H1 (cell line): ENCODE measurements around the gene BUD13. TPM values are rescaled to one million over a fixed set of nuclear protein-coding genes. Genes with fewer than 3 reads are reported as not detected.

Experiments
- CTCF ChIA-PET: fragments of 300-600 bp; sonication (Branson Sonifier 250); formaldehyde crosslinking; loops from one replicate; lab custom pipeline; 2021; ENCODE audit not compliant: partially characterized antibody; lab: Charles Lee
- POLR2A ChIA-PET: fragments of 300-600 bp; sonication (Branson Sonifier 250); formaldehyde crosslinking; loops from one replicate; lab custom pipeline; 2021; ENCODE audit warnings: inconsistent platforms; ENCODE audit not compliant: partially characterized antibody; lab: Charles Lee
- DNase-seq, 2 experiments: peaks; one replicate each; pipeline versions ENCODE4 v3.0.0 to v3.0.0-alpha.2; 2010 to 2022; ENCODE audit warnings: low spot score in 2 of 2, low read depth in 1 of 2, mixed read lengths in 1 of 2
- FAIRE-seq: peaks from 2 replicates; lab custom pipeline; 2011; peaks lifted over from hg19 to GRCh38; lab: Jason Lieb, UNC
- H2AFZ ChIP-seq: 2 replicates; pipeline ENCODE4 v1.8.1; 2012; ENCODE audit warnings: low read length, inconsistent platforms
- H2AK5ac ChIP-seq: 2 replicates; pipeline ENCODE4 v1.6.1; 2013; ENCODE audit warnings: low read depth, low read length
- H2BK120ac ChIP-seq: replicated peaks from 2 replicates; pipeline ENCODE3; 2013; ENCODE audit warnings: low read depth, low read length, inconsistent platforms
- H2BK12ac ChIP-seq: 2 replicates; pipeline ENCODE4 v1.6.1; 2013; ENCODE audit warnings: low read depth, low read length
- H2BK15ac ChIP-seq: 2 replicates; pipeline ENCODE4 v1.6.1; 2013; ENCODE audit warnings: low read length
- H2BK20ac ChIP-seq: 2 replicates; pipeline ENCODE4 v1.6.1; 2013; ENCODE audit warnings: low read length
- H2BK5ac ChIP-seq: 2 replicates; pipeline ENCODE4 v1.6.1; 2013; ENCODE audit warnings: low read depth, low read length
- H3K14ac ChIP-seq: 2 replicates; pipeline ENCODE4 v1.6.1; 2013; ENCODE audit warnings: inconsistent platforms; ENCODE audit not compliant: insufficient read length
- H3K18ac ChIP-seq: 2 replicates; pipeline ENCODE4 v1.6.1; 2013; ENCODE audit warnings: low read length; ENCODE audit errors: extremely low read depth
- H3K23ac ChIP-seq: 2 replicates; pipeline ENCODE4 v1.6.1; 2013; ENCODE audit warnings: inconsistent platforms; ENCODE audit not compliant: insufficient read length
- H3K23me2 ChIP-seq: 2 replicates; pipeline ENCODE4 v1.6.1; 2013; ENCODE audit warnings: low read depth, low read length
- H3K27ac ChIP-seq: 2 replicates; pipeline ENCODE4 v1.6.1; 2011; ENCODE audit warnings: low read depth, low read length, inconsistent platforms
- H3K27me3 ChIP-seq, 4 experiments: replicated peaks in 1 of 4; 1 replicate in 1 of 4; 2 replicates in 3 of 4; pipeline versions ENCODE4 v1.6.1 to v1.8.1; 2011 to 2013; ENCODE audit warnings: low read length in 3 of 4, mild to moderate bottlenecking in 3 of 4, inconsistent platforms in 2 of 4, mixed read lengths in 2 of 4, moderate library complexity in 1 of 4; ENCODE audit not compliant: control insufficient read depth in 3 of 4, insufficient read depth in 3 of 4; ENCODE audit errors: extremely low read depth in 1 of 4
- H3K36me3 ChIP-seq, 4 experiments: 2 replicates each; pipeline versions ENCODE4 v1.6.1 to v1.8.1; 2011 to 2013; ENCODE audit warnings: mild to moderate bottlenecking in 4 of 4, low read length in 3 of 4, moderate library complexity in 2 of 4, control low read depth in 1 of 4, inconsistent platforms in 1 of 4; ENCODE audit not compliant: insufficient read depth in 4 of 4, control insufficient read depth in 2 of 4
- H3K4ac ChIP-seq: replicated peaks from 2 replicates; pipeline ENCODE3; 2013; ENCODE audit warnings: low read length, low read depth, mixed read lengths, inconsistent platforms; ENCODE audit not compliant: insufficient read length
- H3K4me1 ChIP-seq, 4 experiments: replicated peaks in 1 of 4; 1 replicate in 1 of 4; 2 replicates in 3 of 4; pipeline versions ENCODE4 v1.6.1 to v1.8.1; 2011 to 2013; ENCODE audit warnings: low read length in 3 of 4, inconsistent platforms in 2 of 4, mixed read lengths in 1 of 4; ENCODE audit not compliant: insufficient read depth in 4 of 4, control insufficient read depth in 3 of 4
- H3K4me2 ChIP-seq, 2 experiments: 2 replicates each; pipeline versions ENCODE4 v1.6.1 to v1.8.1; 2011 to 2013; ENCODE audit warnings: low read depth in 2 of 2, low read length in 2 of 2, control low read depth in 1 of 2, inconsistent platforms in 1 of 2, mild to moderate bottlenecking in 1 of 2; ENCODE audit not compliant: insufficient read depth in 1 of 2
- H3K4me3 ChIP-seq, 4 experiments: fragments of 200-600, 300-600 bp in 1 of 4; sonication (generic), shearing (Covaris generic), sonication (Bioruptor Twin) in 1 of 4; 2 replicates each; pipeline versions ENCODE4 v1.5.1 to v1.8.1; 2011 to 2016; ENCODE audit warnings: low read length in 4 of 4, low read depth in 3 of 4, control low read depth in 2 of 4, inconsistent platforms in 2 of 4, mild to moderate bottlenecking in 2 of 4, mixed read lengths in 1 of 4, moderate library complexity in 1 of 4; ENCODE audit not compliant: insufficient read depth in 2 of 4; ENCODE audit errors: extremely low read depth in 1 of 4
- H3K56ac ChIP-seq: replicated peaks from 2 replicates; pipeline ENCODE3; 2013; ENCODE audit warnings: low read depth, mild to moderate bottlenecking, mixed read lengths, low read length, inconsistent platforms; ENCODE audit not compliant: insufficient read length
- H3K79me1 ChIP-seq: 2 replicates; pipeline ENCODE4 v1.6.1; 2013; ENCODE audit warnings: low read depth, low read length, control low read depth
- H3K79me2 ChIP-seq, 2 experiments: 2 replicates each; pipeline versions ENCODE4 v1.6.1 to v1.8.1; 2012 to 2013; ENCODE audit warnings: low read length in 2 of 2, mild to moderate bottlenecking in 2 of 2, inconsistent platforms in 1 of 2; ENCODE audit not compliant: insufficient read depth in 2 of 2, control insufficient read depth in 1 of 2
- H3K9ac ChIP-seq, 4 experiments: replicated peaks in 1 of 4; 1 replicate in 1 of 4; 2 replicates in 3 of 4; pipeline versions ENCODE4 v1.6.1 to v1.8.1; 2011 to 2013; ENCODE audit warnings: low read depth in 3 of 4, low read length in 3 of 4, control low read depth in 2 of 4, mild to moderate bottlenecking in 2 of 4, moderate library complexity in 2 of 4, inconsistent platforms in 1 of 4; ENCODE audit errors: extremely low read depth in 1 of 4
- H3K9me3 ChIP-seq, 2 experiments: 2 replicates each; pipeline versions ENCODE4 v1.6.1 to v1.8.1; 2012 to 2013; ENCODE audit warnings: mild to moderate bottlenecking in 2 of 2, moderate library complexity in 2 of 2, control low read depth in 1 of 2, inconsistent platforms in 1 of 2, low read depth in 1 of 2, low read length in 1 of 2, mixed read lengths in 1 of 2; ENCODE audit not compliant: insufficient read depth in 2 of 2
- H4K20me1 ChIP-seq, 2 experiments: replicated peaks in 1 of 2; 2 replicates each; pipeline versions ENCODE3 to v1.8.1; 2011 to 2013; ENCODE audit warnings: inconsistent platforms in 2 of 2, low read length in 2 of 2, mild to moderate bottlenecking in 1 of 2; ENCODE audit not compliant: insufficient read depth in 2 of 2, control insufficient read depth in 1 of 2
- H4K5ac ChIP-seq: 2 replicates; pipeline ENCODE4 v1.6.1; 2013; ENCODE audit warnings: low read length, low read depth, mixed read lengths, inconsistent platforms; ENCODE audit not compliant: insufficient read length
- H4K8ac ChIP-seq: 2 replicates; pipeline ENCODE4 v1.8.0; 2013; ENCODE audit warnings: mild to moderate bottlenecking, moderate library complexity, low read length, inconsistent platforms; ENCODE audit not compliant: insufficient read depth; ENCODE audit errors: extremely low read depth
- H4K91ac ChIP-seq: replicated peaks from 2 replicates; pipeline ENCODE3; 2013; ENCODE audit warnings: low read length, mixed read lengths, inconsistent platforms; ENCODE audit not compliant: insufficient read length
- GTF2F1 ChIP-seq: IDR thresholded peaks from 2 replicates; pipeline ENCODE4 v1.6.1; 2012; ENCODE audit warnings: low read depth, low read length, improper control_type of control experiment, borderline replicate concordance
- RXRA ChIP-seq: IDR thresholded peaks from 2 replicates; pipeline ENCODE4 v1.6.1; 2011; ENCODE audit warnings: low read depth, mild to moderate bottlenecking, low read length, moderate library complexity; ENCODE audit not compliant: insufficient read depth
- TAF7 ChIP-seq: optimal IDR thresholded peaks from 2 replicates; pipeline ENCODE3; 2011; ENCODE audit warnings: low read depth, mild to moderate bottlenecking, inconsistent platforms, low read length, moderate library complexity, borderline replicate concordance
- TBP ChIP-seq: IDR thresholded peaks from 2 replicates; pipeline ENCODE4 v1.6.1; 2011; ENCODE audit warnings: low read depth, low read length, improper control_type of control experiment
- WGBS, 2 experiments: shearing (Covaris generic) in 1 of 2; methylation state at CpG; one replicate each; pipeline versions ENCODE4 v1.1.6 to v1.1.7; 2013 to 2015; ENCODE audit warnings: low lambda C conversion rate in 2 of 2, mixed read lengths in 2 of 2, inconsistent platforms in 1 of 2, low coverage in 1 of 2, missing lambda C conversion rate in 1 of 2; ENCODE audit not compliant: insufficient replicate concordance in 2 of 2, insufficient coverage in 1 of 2, insufficient read length in 1 of 2; ENCODE audit errors: extremely low coverage in 1 of 2, missing lambda C conversion rate in 1 of 2; 5-methylcytosine and 5-hydroxymethylcytosine counted together
- polyA plus RNA-seq, 7 experiments: library from polyadenylated mRNA; depleted of rRNA in 3 of 7; stranded (reverse) in 5 of 7; unstranded in 2 of 7; fragments of >200 nt in 5 of 7; fragments of 200-250 nt in 2 of 7; gene quantifications; 1 replicate in 5 of 7; 2 replicates in 1 of 7; 4 replicates in 1 of 7; pipeline versions ENCODE4 v1.2.1 to v1.2.3, GENCODE V29; 2011 to 2013; ENCODE audit warnings: missing spikeins in 2 of 7, mixed read lengths in 2 of 7
- total RNA-seq: library from RNA; stranded (reverse); fragmentation: NEBNext Ultra II Directional; extraction: Animal tissue kit (Norgen Biotek cat#: 25700); gene quantifications from 2 replicates; pipeline ENCODE4 v1.2.1, GENCODE V29; 2021

Gene BUD13
- total and polyA plus RNA-seq, 2 of the 8 experiments (the other 6 are each of a cell fraction or from before 2014, with no cell fraction given) = 24.8 to 27.2 TPM

- Histone ChIP-seq H4K91ac (no peak overlapping the region), H3K9ac (no peak overlapping the region), H3K4me1 (no peaks in the 10 kb centered on the region), H3K9me3 (no peaks in the 10 kb centered on the region)
- TF ChIP-seq GTF2F1 (no peak), TAF7 (no peak), TBP (no peak), RXRA (no peak)
- TF ChIP-seq, all 59 proteins: peak for 0
- WGBS, 2 experiments = 97% methylated on average over 4 of the region's 4 CpGs; no CpG with 5 or more reads in 1 of the 2 experiments
- H3K79me1 ChIP-seq = no peaks in the 10 kb centered on the region
- H3K23ac ChIP-seq = no peak overlapping the region
- no peak overlapping the region for H3K18ac ChIP-seq
- H2BK15ac ChIP-seq = no peak overlapping the region
- no peak overlapping the region for H3K14ac ChIP-seq
- FAIRE-seq (no peak), DNase-seq (no peak)
- ChIA-PET POLR2A (interaction anchor here (0.7 kb wide), 1 partner anchor 24 kb away, joined by 4 read pairs; no protein-coding TSS in a partner anchor), CTCF (interaction anchor here (0.7 to 1.8 kb wide), 5 partner anchors 9 to 327 kb away, joined by 3 to 5 read pairs (median 3); partner anchors contain the start of gene APOA1)
- H2BK120ac ChIP-seq = no peak overlapping the region
- no peak overlapping the region for H2BK20ac ChIP-seq
- no peaks in the 10 kb centered on the region for H3K79me2 ChIP-seq
- H4K5ac ChIP-seq = no peak overlapping the region
- no peak overlapping the region for H3K4ac ChIP-seq
- no peak overlapping the region for H2BK5ac ChIP-seq
- H3K4me3 ChIP-seq = no peak overlapping the region
- H4K8ac ChIP-seq = no peak overlapping the region
- H3K23me2 ChIP-seq = no peaks in the 10 kb centered on the region; the same call in 1 of the 2 replicates
- H3K56ac ChIP-seq = no peak overlapping the region
- H3K4me2 ChIP-seq = no peak overlapping the region
- no peak overlapping the region for H2AFZ ChIP-seq
- no peaks in the 10 kb centered on the region for H4K20me1 ChIP-seq
- H2AK5ac ChIP-seq = no peak overlapping the region
- no peaks in the 10 kb centered on the region for H3K36me3 ChIP-seq
- no peaks in the 10 kb centered on the region for H3K27me3 ChIP-seq
- no peak overlapping the region for H2BK12ac ChIP-seq
- H3K27ac ChIP-seq = no peak overlapping the region
These were observed 39.3 kb upstream of the BUD13 start for GRCh38 chr11:116812109-116812508.
